Measurements from ENCODE around the gene VSIG4.
"Not testable (repeated sequence)": the region's sequence is repeated elsewhere in the genome, so short reads cannot be mapped to it uniquely, and the experiment has no call there.

VSIG4 gene, protein sequence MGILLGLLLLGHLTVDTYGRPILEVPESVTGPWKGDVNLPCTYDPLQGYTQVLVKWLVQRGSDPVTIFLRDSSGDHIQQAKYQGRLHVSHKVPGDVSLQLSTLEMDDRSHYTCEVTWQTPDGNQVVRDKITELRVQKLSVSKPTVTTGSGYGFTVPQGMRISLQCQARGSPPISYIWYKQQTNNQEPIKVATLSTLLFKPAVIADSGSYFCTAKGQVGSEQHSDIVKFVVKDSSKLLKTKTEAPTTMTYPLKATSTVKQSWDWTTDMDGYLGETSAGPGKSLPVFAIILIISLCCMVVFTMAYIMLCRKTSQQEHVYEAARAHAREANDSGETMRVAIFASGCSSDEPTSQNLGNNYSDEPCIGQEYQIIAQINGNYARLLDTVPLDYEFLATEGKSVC

DNA sequence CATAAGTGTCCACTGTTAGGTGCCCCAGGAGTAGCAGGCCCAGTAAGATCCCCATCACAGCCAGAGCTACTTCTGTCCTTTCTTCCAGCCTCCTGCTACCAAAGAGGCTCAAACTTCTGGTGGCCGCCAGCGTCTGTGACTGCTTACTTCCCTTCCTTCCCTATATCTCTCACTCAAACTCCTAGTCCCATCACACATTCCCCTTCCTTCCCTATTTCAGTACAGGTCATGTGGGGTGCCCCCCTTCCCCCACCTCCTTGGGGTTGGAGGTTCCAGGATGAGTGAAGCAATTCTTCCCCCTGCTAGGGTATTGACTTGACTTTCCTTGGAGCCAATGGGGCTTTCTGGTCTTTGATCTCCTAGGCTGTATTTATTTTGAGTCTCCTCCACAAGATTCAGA, at the start of gene VSIG4:
Gene VSIG4, minus strand, starts transcription at position 137 of the 400 bp plus-strand sequence. Its CDS starts 82 bp downstream, at position 55.
- DNase-seq (ENCODE audit: low spot score): peak; percentile 22

- DNase-seq (ENCODE audit: low spot score): no peak
Observed at GRCh38 chrX:66076801-66077200, 36.9 kb upstream of the VSIG4 start.

- DNase-seq (ENCODE audit: low spot score): peak; percentile 53
Observed at GRCh38 chrX:66074920-66075879, 35.3 kb upstream of the VSIG4 start.

- no peak for DNase-seq (ENCODE audit: low spot score)
Observed at GRCh38 chrX:66071126-66071525, 31.2 kb upstream of the VSIG4 start.

DNA sequence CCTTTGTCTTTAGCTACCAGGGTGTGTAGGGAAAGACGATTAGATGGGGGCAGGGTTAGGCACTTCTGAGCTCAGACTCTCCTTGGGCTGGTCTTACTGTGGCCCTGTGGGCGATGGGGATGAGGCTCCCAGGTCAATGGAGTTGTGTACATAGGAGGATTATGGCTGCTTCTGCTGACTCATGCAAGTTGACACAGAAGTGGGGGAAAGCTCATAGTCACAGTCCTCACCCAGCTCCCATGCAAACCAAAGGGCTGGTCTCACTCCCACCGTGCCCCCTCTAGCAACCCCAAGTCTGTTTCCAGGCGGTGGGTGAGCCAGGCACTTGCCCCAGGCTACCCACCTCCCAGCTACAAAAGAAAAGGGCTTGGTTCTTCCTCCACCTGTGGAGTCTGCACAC, 24.4 kb upstream of the VSIG4 start:
- no peak for DNase-seq (ENCODE audit: low spot score)

GRCh38 chrX:66057019-66057418, 17.1 kb upstream of the VSIG4 start:
- DNase-seq (ENCODE audit: low spot score): not testable (repeated sequence)

DNA sequence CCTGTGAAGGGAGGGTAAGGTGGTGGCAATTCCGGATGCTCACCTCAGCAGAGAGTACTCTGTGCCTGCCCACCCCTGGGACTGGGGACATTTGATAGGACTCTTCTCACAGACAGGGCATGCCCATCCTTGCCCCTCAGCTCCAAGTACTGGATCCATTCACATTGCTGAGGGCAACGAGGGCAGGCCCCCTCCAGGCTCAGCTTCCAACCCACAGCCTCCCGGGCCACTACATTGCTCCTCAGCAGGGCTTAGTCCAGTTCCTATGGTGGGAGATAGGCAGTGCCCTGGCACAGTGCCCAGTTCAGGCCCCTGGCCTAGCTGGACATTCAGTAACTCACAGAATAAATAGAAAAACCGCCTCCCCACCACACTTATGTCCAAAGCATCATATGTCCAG, 15.1 kb upstream of the VSIG4 start:
- DNase-seq (ENCODE audit: low spot score): no peak

DNA sequence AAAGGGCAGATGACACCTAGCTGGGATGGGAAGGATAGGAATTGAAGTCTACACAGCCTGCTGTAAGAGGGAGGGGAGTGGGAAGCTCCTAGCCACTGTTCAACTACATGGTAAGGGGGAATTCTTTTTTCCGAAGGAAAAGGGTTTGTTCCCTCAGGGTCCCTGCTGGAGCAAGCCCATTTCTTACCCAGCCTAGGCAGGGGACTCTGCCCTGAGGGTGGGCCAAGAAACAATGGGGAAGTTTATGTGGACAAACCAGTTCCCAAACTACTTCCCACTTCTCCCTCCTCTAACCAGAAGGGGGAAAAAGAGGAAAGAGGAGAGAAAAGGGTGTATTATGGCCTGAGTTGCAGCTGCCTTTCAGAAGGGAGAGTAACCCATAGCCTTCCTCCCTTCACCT, 13.5 kb upstream of the VSIG4 start:
- no peak for DNase-seq (ENCODE audit: low spot score)

GRCh38 chrX:66051980-66052379, 12.1 kb upstream of the VSIG4 start:
- DNase-seq (ENCODE audit: low spot score): no peak

DNA sequence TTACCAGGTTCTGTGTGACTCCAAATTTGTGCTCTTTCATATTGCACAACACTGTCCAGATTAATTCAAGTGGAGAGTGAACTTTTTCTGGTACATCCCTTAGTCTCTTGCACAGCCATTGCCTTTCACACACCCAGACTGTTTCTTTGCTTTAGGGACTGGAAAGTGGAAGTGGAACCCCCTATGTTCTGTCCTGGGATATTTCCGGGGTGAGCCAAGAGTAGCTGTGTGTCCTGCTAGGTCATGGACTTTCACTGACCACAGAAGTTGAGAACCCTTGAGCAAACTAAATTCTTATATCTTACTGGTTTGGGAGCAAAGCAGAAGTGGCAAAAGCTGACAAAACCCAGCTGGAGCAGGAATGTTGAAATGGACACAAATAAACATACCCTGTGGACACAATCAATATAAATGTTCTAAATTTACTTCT, 10.3 kb upstream of the VSIG4 start:
- peak; percentile 35 for DNase-seq (ENCODE audit: low spot score)

GRCh38 chrX:66049056-66049455, 9.2 kb upstream of the VSIG4 start:
- DNase-seq (ENCODE audit: low spot score): no peak

DNA sequence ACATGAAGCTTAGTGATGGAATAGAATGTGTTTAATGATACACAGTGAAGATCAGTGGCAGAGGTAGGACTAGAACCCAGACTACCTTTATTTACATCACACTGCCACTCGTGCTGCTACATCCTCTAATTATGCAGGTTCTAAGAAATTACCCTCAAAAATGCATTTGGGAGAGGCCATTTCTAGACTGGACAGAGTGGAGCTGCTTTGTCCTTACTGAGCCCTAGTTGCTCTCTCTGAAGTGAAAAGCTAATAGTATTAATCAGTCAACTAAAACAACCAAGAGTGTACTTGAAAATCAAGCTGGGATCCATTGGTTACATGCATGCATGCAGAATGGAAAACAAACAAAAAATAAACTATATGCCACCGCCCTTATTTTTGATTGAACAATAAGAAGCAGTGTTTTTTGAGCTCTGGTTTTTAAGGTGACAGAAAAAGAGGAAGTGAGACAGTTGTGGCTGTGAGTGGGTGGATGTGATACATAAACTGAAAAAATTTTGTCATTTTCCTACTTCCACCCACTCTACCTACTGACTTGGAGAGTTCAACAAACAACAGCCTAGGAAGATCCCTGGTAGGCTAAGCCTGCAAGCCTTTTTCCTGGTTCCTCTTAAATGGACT, 6.8 kb upstream of the VSIG4 start:
- no peak for DNase-seq (ENCODE audit: low spot score)

DNA sequence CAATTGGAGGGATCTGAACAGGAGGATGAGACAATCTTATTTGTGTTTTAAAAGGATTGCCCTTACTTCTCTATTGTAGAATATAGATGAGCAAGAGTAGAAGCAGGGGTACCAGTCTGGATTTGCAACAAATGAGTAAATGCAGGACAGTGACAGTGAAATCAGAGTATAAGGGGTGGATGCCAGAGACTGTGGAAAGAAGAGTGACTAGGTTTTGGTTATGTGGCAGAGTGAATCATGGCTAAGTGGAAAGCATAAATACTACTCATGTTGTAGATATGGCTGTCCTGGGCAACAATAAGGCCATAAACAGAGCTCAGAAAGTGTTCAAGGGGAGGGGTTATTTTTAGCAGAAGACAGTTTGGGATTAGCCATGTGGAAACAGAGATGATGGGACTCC, 6.0 kb upstream of the VSIG4 start:
- DNase-seq (ENCODE audit: low spot score): no peak

- no peak for DNase-seq (ENCODE audit: low spot score)
Observed at GRCh38 chrX:66043584-66043983, 3.7 kb upstream of the VSIG4 start.

DNA sequence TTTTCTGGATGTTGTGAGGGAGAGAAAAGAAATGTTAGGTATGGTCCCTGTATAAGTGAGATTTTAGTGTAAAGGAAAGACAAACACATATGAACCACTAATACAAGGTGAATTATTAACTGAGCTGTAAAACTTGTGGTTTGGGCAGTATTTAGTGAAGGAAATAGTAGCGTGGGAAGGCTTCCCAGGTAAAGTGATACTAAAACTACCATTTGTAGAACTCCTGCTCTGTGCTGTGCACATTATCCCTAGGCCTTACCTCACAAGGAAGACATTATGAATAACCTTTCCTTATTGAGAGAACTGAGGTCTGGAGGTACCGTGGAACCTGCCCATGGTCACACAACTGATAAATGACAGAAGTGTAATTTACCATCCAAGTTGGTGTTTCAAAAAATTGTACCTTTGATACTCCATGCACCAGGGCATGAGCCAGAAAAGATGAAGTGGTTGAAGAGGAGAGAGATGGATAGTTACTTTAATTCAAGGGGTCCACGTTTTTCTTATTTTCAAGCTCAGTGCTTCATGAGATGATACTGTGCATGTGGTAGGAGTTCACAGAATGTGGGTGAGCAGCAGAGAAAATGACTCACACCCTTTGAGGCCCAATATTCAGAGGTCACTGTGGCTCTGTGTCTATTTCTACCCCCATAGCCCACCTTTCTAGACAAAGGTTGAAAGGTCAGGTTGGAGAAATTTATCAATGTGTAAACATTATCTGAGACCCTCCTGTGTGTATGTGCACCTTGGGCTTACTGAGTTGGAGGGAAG, 2.6 kb upstream of the VSIG4 start:
- DNase-seq (ENCODE audit: low spot score): no peak

GRCh38 chrX:66038115-66038514, 1.8 kb downstream of the VSIG4 start:
- no peak for DNase-seq (ENCODE audit: low spot score)

- no peak for DNase-seq (ENCODE audit: low spot score)
Observed at GRCh38 chrX:66036231-66036630, 3.6 kb downstream of the VSIG4 start.

DNA sequence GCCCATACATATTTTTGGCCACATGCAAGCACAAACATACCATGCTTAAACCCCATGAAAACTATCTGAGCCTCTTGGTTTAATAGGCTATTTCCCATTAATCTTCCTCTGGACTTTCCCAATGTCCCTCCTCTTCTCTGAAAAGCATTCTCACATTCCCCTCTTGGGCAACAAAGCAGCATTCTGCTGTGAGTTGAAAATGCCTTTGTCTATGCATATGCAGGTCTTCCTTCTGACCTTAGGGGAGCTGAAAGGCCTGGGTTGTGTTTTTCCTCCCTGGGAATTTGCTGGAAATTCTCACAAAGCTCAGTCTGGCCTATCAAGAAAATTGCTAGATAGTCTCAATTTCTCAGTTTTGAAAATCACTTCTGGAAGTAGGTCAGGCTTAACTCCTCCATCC, 4.2 kb downstream of the VSIG4 start:
- DNase-seq (ENCODE audit: low spot score): no peak

GRCh38 chrX:66030505-66031317, 9.2 kb downstream of the VSIG4 start:
- DNase-seq (ENCODE audit: low spot score): no peak

- DNase-seq (ENCODE audit: low spot score): no peak
Observed at GRCh38 chrX:66028936-66029335, 10.9 kb downstream of the VSIG4 start.

GRCh38 chrX:66024570-66024969, 15.3 kb downstream of the VSIG4 start:
- DNase-seq (ENCODE audit: low spot score): no peak

Data from Ammon's horn (tissue), 1 donor.